GM18511 (cell line): ENCODE measurements around the gene TNS3.

ENCODE experiments used
- ATAC-seq: cut with Tn5 transposase; IDR thresholded peaks from one replicate; pipeline ENCODE4 v1.9.1; 2021; ENCODE audit warnings: mild to moderate bottlenecking, moderate library complexity; ENCODE audit not compliant: unreplicated experiment

The TNS3 gene

DNA sequence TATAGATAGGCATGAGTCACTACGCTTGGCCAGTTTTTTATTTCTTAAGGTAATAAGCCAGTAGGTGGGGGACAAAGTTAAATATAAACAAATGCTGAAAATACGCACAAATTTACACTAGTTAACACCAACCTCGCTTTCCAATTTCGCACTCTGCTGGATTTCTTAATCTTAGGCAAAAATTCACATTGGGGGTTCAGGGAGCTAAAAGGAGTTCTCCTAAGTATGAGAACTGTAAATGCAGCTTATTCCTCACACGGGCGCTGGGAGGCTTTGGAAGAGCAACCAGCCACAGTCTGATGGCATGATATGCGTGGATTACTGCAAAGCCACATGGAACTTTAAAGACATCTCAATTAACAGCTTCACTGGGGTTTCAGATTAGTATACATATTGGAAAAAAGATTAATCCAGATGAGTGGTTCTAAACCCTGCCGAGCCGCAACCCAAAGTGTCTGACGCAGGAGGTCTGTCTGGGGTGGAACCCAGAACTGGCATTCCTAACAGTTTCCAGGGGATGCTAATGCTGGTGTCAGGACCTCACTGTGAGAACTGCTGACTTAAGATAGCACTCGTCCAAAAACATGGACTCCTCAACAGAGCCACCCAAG, 16.2 kb downstream of the TNS3 start:
- no peak for ATAC-seq

DNA sequence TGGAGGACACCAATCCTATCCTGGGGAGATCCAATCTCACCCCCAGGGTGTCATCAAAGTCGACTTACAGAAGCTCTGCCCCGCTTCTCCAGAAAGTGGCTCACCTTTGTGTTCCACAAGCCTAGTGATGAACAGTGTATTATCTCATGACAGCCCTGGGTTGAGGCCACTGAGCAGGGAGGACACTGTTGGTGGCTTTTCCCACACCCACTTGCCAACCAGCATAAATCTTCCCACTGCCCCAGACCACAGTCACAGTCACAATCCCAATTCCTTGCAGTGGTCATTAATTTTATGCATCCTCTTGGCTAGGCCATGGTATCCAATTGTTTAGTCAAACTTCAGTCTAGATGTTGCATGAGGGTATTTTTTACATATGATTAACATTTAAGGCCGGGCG, 18.4 kb downstream of the TNS3 start:
- no peak for ATAC-seq

DNA sequence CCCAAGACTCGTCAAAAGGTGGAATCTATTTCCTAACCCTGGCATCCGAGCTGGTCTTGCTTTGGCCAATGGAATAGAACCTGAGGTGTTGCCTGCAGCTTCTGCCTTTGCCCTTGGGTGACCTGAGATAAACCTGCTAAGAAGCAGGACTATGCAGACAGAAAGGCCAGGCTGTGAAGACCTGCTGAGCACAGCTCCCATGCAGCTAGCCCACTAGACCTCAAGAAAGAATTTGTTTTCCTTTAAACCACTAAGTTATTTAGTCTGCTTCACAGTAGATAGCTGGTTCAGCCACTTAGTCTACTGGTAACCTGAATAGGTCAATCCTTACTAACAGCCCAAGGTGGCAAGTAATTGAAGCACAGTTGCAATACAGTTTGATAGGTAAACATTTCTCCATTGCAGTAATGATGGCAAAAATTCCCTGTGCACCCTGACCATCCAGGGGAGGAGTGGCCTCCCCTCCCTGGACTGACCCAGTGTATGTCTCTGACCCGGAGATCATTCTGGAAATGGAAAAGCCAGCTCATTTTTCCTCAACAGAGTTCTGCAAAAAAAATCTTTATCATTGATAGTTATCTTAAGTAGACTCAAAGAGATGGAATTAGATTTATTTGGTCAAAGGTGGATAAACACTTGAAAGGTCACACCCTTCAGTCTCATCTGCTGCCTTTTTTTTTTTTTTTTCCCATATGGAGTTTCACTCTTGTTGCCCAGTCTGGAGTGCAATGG, 20.0 kb downstream of the TNS3 start:
- ATAC-seq, result no peak

DNA sequence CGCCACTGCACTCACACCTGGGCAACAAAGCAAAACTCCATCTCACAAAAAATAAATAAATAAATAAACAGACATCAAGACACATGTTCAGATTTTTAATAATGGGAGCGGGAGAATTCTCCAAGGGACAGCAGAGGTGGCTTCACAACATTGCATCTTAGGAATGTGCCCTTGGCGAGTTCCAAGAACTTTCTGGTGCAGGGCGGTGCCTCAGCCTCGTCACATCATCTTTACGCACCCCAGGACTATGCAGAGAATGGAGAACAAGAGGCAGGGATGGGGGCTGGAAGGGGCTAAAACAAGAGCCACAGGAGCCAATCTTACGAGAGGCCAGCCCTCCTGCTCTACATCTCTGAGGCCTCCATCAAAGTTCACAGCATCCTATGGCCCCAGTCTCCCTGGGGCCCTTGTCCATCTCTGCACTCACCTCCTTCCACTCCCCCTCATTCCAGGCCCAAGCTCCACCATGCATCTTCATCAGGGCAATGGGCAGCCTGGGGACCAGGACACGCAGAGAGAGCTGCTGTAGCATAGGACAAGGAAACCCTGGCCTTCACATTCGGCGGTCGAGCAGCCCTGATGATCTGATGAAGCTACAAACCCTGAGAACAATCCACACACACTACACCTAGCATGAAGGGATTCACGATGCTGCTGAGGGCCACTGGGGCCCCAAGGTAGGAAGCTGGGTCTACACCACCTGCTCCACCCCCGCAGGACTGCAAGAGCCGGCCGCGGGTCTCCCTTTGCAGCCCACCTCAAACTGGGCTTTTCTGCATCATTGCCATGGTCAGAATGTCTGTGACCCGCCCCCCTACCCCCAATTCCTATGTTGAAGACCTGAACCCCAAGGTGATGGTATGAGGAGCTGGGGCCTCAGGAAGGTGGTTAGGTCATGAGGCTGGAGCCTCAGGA, 22.3 kb downstream of the TNS3 start:
- no peak for ATAC-seq

DNA sequence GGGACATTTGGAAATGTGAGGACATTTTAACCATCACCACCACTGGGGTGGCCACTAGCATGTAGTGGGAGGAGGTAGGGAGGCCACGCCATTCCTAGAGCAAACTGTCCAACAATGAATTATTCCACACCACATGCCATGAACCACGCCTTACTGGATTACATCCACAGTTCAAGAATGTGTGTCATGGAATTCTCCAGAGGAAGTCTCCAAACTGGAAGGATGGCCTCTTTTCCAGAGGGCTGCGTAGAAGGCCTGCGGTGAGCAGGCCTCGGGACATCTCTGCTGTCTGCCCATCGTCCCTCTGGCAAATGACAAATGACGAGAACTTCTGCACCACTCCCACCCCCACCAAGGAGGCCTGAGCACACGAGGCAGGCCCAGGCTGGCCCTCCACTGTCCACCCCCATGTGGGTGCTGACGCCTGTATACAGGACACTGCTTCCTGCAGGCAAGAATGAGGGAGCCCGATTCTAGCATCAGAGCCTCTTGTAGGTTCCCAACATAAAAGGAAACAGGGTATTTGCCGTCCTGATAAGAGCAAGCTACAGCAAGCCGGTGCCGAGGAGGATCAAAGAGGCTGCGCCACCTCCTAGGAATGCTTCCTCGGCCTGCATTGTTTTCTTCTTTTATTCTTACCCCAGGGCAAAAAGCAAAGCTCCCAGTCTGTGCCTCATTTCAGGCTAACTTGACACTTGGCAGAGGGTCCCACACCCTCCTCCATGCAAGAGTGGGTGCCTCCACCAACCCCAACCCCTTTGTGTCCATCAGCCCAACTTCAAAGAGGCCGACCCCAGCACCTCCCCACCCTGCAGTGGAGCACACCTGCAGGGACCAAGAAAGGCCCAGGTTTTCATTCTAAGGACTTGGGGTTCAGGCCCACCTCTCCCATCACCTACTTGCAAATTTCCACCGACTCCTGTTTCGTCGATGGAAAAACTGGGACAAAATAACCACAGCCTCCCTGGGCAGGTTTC, 23.9 kb downstream of the TNS3 start:
- no peak for ATAC-seq

DNA sequence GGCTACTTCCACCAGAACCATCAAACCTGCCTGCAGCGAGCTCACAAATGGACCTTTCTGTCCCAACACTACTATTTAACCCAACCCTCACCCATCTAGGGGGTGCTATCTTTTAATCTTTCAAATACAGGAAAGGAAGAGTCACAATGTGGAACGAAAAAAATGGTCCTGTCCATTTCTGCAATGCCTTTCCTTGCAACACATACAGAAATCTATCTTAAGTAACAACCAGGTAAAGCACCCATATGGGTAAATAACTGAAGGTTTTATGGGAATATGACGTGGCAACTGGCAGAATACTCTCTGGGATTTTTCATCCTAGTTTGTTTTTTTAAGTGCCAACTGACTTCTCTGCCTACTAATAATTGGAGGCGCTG, 24.6 kb downstream of the TNS3 start:
- ATAC-seq, result no peak

GRCh38 chr7:47556511-47557180, 25.3 kb downstream of the TNS3 start:
- ATAC-seq, result no peak

GRCh38 chr7:47553309-47553708, 28.6 kb downstream of the TNS3 start:
- no peak for ATAC-seq

GRCh38 chr7:47552621-47553020, 29.3 kb downstream of the TNS3 start:
- peak; percentile 100 for ATAC-seq

GRCh38 chr7:47551668-47552440, 30.1 kb downstream of the TNS3 start:
- ATAC-seq, result no peak

DNA sequence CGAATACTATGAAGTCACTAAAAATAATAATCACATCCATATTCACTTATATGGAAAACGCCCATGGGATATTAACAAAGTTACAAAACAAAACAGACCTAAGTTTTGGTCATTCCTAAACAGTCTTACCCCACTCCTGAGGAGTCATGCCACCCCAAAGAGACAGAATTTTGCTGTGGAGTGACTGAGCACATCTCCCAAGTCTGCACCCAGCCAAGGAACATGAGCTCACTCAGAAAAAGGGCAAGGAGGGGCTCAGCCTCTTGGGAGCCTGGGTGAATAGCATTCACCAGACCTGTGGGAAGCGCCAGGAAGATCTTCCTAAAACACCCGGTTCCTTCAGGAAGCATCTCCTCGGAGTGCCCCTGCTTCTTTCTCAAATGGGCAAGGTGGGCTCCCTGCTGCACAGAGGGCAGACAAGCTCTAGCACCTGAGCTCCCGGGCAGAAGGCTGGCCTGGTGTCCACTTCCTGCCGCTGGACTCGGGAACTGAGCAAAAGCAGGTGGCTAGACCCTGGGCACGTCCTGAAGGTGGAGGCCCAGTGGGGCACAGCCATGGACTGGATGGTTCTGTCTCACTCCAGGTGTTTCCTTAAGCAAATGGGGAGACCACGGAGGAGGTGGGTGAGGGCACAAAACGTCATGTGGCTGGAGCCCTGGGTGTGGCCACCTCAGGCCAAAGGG, 31.0 kb downstream of the TNS3 start:
- no peak for ATAC-seq

GRCh38 chr7:47549916-47550315, 32.0 kb downstream of the TNS3 start:
- no peak for ATAC-seq

- no peak for ATAC-seq
Observed at GRCh38 chr7:47549397-47549796, 32.5 kb downstream of the TNS3 start.

DNA sequence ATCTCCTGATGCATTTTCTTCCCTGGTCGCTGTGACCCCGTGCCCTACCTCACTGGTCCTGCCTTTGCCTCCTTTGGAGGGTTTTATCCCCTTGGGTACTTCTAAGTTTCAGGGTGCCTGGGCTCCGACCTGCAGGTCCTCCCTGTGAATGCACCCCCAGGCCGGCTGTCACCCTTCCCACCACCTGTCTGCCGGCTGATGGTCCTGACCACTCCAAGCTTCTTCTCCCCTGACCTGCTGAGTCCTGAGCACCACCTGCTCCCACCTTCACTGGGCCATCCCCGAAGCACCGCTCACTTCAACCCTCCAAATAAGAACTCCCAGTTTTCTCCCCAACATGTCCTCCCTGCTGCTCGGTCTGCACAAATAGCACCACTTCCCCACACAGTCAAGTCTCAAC, 33.4 kb downstream of the TNS3 start:
- ATAC-seq, result no peak

GRCh38 chr7:47546733-47547494, 35.0 kb downstream of the TNS3 start:
- ATAC-seq, result no peak

GRCh38 chr7:47546171-47546570, 35.7 kb downstream of the TNS3 start:
- ATAC-seq, result no peak

DNA sequence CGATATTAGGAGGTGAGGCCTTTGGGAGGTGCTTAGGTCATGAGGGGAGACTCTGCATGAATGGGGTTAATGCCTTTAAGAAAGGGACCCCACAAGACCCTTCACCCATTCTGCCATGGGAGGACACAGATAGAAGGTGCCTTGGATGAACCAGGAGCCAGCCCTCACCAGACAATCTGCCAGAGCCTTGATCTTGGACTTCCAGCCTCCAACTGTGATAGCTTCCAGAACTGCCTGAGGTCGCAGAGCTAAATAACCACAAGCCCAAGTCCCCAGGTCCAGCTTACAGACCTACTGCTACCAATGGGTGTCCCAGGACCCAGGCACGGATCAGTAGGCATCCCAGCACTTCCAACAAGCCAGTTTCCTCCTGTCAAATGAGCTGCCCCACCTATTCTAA, 37.5 kb downstream of the TNS3 start:
- ATAC-seq, result no peak

- ATAC-seq, result peak; percentile 43
Observed at GRCh38 chr7:47543714-47544113, 38.2 kb downstream of the TNS3 start.
